Mesendoderm (in vitro differentiated cells): Measurements from ENCODE around the gene ZEB2.

Source experiments
- DNase-seq: peaks from one replicate; pipeline ENCODE4 v3.0.0; 2013
- H2AK5ac ChIP-seq: 2 replicates; pipeline ENCODE4 v1.6.1; 2013; ENCODE audit warnings: low read length, inconsistent platforms
- H2BK120ac ChIP-seq: 2 replicates; pipeline ENCODE4 v1.6.1; 2013; ENCODE audit warnings: low read depth, mild to moderate bottlenecking, low read length, moderate library complexity, mixed read lengths
- H2BK15ac ChIP-seq: replicated peaks from 2 replicates; pipeline ENCODE4 v1.6.1; 2013; ENCODE audit warnings: low read depth, mild to moderate bottlenecking, moderate library complexity
- H2BK5ac ChIP-seq: 2 replicates; pipeline ENCODE4 v1.6.1; 2013; ENCODE audit warnings: low read length, inconsistent platforms
- H3K18ac ChIP-seq: 2 replicates; pipeline ENCODE4 v1.6.1; 2013; ENCODE audit warnings: mild to moderate bottlenecking, low read length, mixed read lengths
- H3K23ac ChIP-seq: one replicate; pipeline ENCODE4 v1.6.1; 2013; ENCODE audit warnings: low read length
- H3K27ac ChIP-seq: 2 replicates; pipeline ENCODE4 v1.5.1; 2013; ENCODE audit warnings: low read depth, mild to moderate bottlenecking, inconsistent platforms, low read length, moderate library complexity
- H3K27me3 ChIP-seq: 2 replicates; pipeline ENCODE4 v1.6.1; 2013; ENCODE audit warnings: low read length, control low read depth, mild to moderate bottlenecking, inconsistent platforms; ENCODE audit not compliant: insufficient read depth, poor library complexity
- H3K36me3 ChIP-seq: 2 replicates; pipeline ENCODE4 v1.6.1; 2013; ENCODE audit warnings: low read length, inconsistent platforms; ENCODE audit not compliant: control insufficient read depth, insufficient read depth
- H3K4ac ChIP-seq: one replicate; pipeline ENCODE4 v1.6.1; 2013; ENCODE audit warnings: low read depth, mild to moderate bottlenecking, low read length, moderate library complexity
- H3K4me1 ChIP-seq: 2 replicates; pipeline ENCODE4 v1.6.1; 2013; ENCODE audit warnings: low read depth, low read length, inconsistent platforms; ENCODE audit not compliant: control insufficient read depth
- H3K4me2 ChIP-seq: 2 replicates; pipeline ENCODE4 v1.6.1; 2013; ENCODE audit warnings: low read length
- H3K4me3 ChIP-seq: 2 replicates; pipeline ENCODE4 v1.5.1; 2013; ENCODE audit warnings: mild to moderate bottlenecking, low read length
- H3K56ac ChIP-seq: one replicate; pipeline ENCODE4 v1.6.1; 2013; ENCODE audit warnings: low read length
- H3K79me1 ChIP-seq: 2 replicates; pipeline ENCODE4 v1.6.1; 2013; ENCODE audit warnings: low read length, inconsistent platforms
- H3K79me2 ChIP-seq: 2 replicates; pipeline ENCODE4 v1.6.1; 2013; ENCODE audit warnings: mild to moderate bottlenecking, low read length; ENCODE audit not compliant: control insufficient read depth, insufficient read depth
- H3K9ac ChIP-seq: 2 replicates; pipeline ENCODE4 v1.6.1; 2013; ENCODE audit warnings: low read length, inconsistent platforms
- H4K5ac ChIP-seq: one replicate; pipeline ENCODE4 v1.6.1; 2013; ENCODE audit warnings: low read length
- H4K8ac ChIP-seq: one replicate; pipeline ENCODE4 v1.6.1; 2013; ENCODE audit warnings: low read depth, mild to moderate bottlenecking, control low read depth, low read length, moderate library complexity
- WGBS: extraction: QIAGEN DNeasy Blood & Tissue Kit; methylation state at CpG from one replicate; pipeline ENCODE4 v1.1.7; 2013; ENCODE audit warnings: low lambda C conversion rate, missing lambda C conversion rate; ENCODE audit not compliant: insufficient coverage; ENCODE audit errors: extremely low coverage; 5-methylcytosine and 5-hydroxymethylcytosine counted together

The ZEB2 gene

GRCh38 chr2:144402251-144402650 lies 117.7 kb downstream of the ZEB2 start:
- WGBS, result no CpG with 5 or more reads among the region's 6 CpGs
- H3K4ac ChIP-seq, result no peak overlapping the region
- peak; percentile 42 for DNase-seq
- no peak overlapping the region for H3K4me2 ChIP-seq
- no peak overlapping the region for H4K8ac ChIP-seq
- no peak overlapping the region for H2BK5ac ChIP-seq
- no peaks in the 10 kb centered on the region for H3K4me1 ChIP-seq
- no peak overlapping the region for H2BK120ac ChIP-seq
- no peak overlapping the region for H4K5ac ChIP-seq
- no peaks in the 10 kb centered on the region for H3K79me1 ChIP-seq
- no peak overlapping the region for H3K9ac ChIP-seq
- no peak overlapping the region for H2AK5ac ChIP-seq
- H3K23ac ChIP-seq, result no peak overlapping the region
- no peaks in the 10 kb centered on the region for H3K79me2 ChIP-seq
- H3K27ac ChIP-seq, result no peak overlapping the region
- no peak overlapping the region for H3K4me3 ChIP-seq
- H3K18ac ChIP-seq, result no peak overlapping the region
- no peak overlapping the region for H2BK15ac ChIP-seq
- no peak overlapping the region for H3K56ac ChIP-seq
- no peaks in the 10 kb centered on the region for H3K27me3 ChIP-seq
- H3K36me3 ChIP-seq, result no peaks in the 10 kb centered on the region

GRCh38 chr2:144401036-144401435 lies 118.9 kb downstream of the ZEB2 start:
- no peak overlapping the region for H3K4me3 ChIP-seq
- H3K79me2 ChIP-seq, result no peaks in the 10 kb centered on the region
- H4K8ac ChIP-seq, result no peak overlapping the region
- H2BK5ac ChIP-seq, result no peak overlapping the region
- no peak overlapping the region for H3K27ac ChIP-seq
- H2BK120ac ChIP-seq, result no peak overlapping the region
- H3K23ac ChIP-seq, result no peak overlapping the region
- H3K18ac ChIP-seq, result no peak overlapping the region
- H3K4me2 ChIP-seq, result no peak overlapping the region
- no peak overlapping the region for H2BK15ac ChIP-seq
- H3K79me1 ChIP-seq, result no peaks in the 10 kb centered on the region
- no peak overlapping the region for H4K5ac ChIP-seq
- H3K36me3 ChIP-seq, result no peaks in the 10 kb centered on the region
- no peak for DNase-seq
- WGBS, result no CpG with 5 or more reads among the region's 3 CpGs
- no peak overlapping the region for H3K4ac ChIP-seq
- no peak overlapping the region for H3K56ac ChIP-seq
- H3K4me1 ChIP-seq, result no peaks in the 10 kb centered on the region
- H3K9ac ChIP-seq, result no peak overlapping the region
- no peak overlapping the region for H2AK5ac ChIP-seq
- no peaks in the 10 kb centered on the region for H3K27me3 ChIP-seq

GRCh38 chr2:144396318-144396717 lies 123.6 kb downstream of the ZEB2 start:
- no peaks in the 10 kb centered on the region for H3K36me3 ChIP-seq
- H3K56ac ChIP-seq, result no peak overlapping the region
- no CpG with 5 or more reads among the region's 6 CpGs for WGBS

DNA sequence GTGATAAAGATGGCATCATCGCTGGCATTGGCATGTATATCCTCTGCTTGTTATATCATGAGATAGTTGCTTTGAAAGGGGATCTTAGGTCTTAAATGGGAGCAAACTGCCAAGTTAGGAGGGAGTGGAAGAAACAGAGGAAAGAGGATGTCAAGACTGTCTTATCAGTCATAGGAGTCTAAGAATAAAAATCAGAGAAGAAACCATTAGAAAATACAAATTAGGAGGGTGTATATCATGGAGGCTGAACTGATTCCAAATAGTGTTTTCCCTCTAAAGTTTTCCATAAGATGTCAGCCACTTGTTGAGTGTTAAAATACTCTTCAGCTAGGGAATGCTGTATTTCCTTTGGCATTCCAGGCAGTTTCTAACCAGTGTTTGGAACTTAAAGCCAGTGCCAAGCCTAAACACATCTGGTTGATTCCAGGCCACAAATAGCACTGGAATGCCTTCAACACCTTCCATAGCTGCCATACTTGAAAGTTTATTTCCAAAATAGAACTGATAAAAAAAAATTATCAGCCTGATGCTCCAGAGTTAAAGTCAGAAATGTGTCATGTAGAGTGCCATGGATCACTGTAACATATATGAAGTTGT lies 129.4 kb downstream of the ZEB2 start:
- Histone ChIP-seq H3K4me3 (no peak overlapping the region), H3K36me3 (no peaks in the 10 kb centered on the region), H2BK15ac (no peak overlapping the region), H3K9ac (no peak overlapping the region), H3K4me1 (no peaks in the 10 kb centered on the region), H4K8ac (no peak overlapping the region), H4K5ac (no peak overlapping the region), H3K18ac (no peak overlapping the region), H3K56ac (no peak overlapping the region), H2BK120ac (no peak overlapping the region), H3K4me2 (no peak overlapping the region), H3K79me1 (no peaks in the 10 kb centered on the region), H3K79me2 (no peaks in the 10 kb centered on the region), H3K27ac (no peak overlapping the region), H3K4ac (no peak overlapping the region), H3K27me3 (no peaks in the 10 kb centered on the region), H3K23ac (no peak overlapping the region), H2BK5ac (no peak overlapping the region), H2AK5ac (no peak overlapping the region)
- no peak for DNase-seq
- WGBS, result no CpG with 5 or more reads among the region's 1 CpG

More at GRCh38 chr2:144396318-144396717, 123.6 kb downstream of the ZEB2 start:
- Histone ChIP-seq H3K18ac (no peak overlapping the region), H3K79me1 (no peaks in the 10 kb centered on the region), H2BK15ac (no peak overlapping the region), H2AK5ac (no peak overlapping the region), H3K4me3 (no peak overlapping the region), H4K8ac (no peak overlapping the region), H3K79me2 (no peaks in the 10 kb centered on the region), H3K4me1 (no peaks in the 10 kb centered on the region), H4K5ac (no peak overlapping the region), H3K27me3 (no peaks in the 10 kb centered on the region), H2BK5ac (no peak overlapping the region), H3K27ac (no peak overlapping the region), H2BK120ac (no peak overlapping the region), H3K9ac (no peak overlapping the region), H3K23ac (no peak overlapping the region), H3K4me2 (no peak overlapping the region), H3K4ac (no peak overlapping the region)
- DNase-seq, result no peak

- Histone ChIP-seq H3K79me1 (no peaks in the 10 kb centered on the region), H2BK120ac (no peak overlapping the region), H3K9ac (no peak overlapping the region), H3K4me1 (no peaks in the 10 kb centered on the region), H2BK15ac (no peak overlapping the region), H3K4ac (no peak overlapping the region), H3K56ac (peak overlapping the region; percentile 81), H3K4me2 (no peak overlapping the region), H4K8ac (no peak overlapping the region), H3K23ac (no peak overlapping the region), H3K4me3 (no peak overlapping the region), H2BK5ac (no peak overlapping the region), H3K27me3 (no peaks in the 10 kb centered on the region), H3K36me3 (no peaks in the 10 kb centered on the region), H3K18ac (no peak overlapping the region), H4K5ac (no peak overlapping the region), H2AK5ac (no peak overlapping the region), H3K79me2 (no peaks in the 10 kb centered on the region), H3K27ac (no peak overlapping the region)
- DNase-seq, result no peak
- no CpG with 5 or more reads among the region's 9 CpGs for WGBS
Observed at GRCh38 chr2:144389930-144390311, 130.0 kb downstream of the ZEB2 start.
